Measurements from ENCODE around the gene GDPD5.

GDPD5 gene

DNA sequence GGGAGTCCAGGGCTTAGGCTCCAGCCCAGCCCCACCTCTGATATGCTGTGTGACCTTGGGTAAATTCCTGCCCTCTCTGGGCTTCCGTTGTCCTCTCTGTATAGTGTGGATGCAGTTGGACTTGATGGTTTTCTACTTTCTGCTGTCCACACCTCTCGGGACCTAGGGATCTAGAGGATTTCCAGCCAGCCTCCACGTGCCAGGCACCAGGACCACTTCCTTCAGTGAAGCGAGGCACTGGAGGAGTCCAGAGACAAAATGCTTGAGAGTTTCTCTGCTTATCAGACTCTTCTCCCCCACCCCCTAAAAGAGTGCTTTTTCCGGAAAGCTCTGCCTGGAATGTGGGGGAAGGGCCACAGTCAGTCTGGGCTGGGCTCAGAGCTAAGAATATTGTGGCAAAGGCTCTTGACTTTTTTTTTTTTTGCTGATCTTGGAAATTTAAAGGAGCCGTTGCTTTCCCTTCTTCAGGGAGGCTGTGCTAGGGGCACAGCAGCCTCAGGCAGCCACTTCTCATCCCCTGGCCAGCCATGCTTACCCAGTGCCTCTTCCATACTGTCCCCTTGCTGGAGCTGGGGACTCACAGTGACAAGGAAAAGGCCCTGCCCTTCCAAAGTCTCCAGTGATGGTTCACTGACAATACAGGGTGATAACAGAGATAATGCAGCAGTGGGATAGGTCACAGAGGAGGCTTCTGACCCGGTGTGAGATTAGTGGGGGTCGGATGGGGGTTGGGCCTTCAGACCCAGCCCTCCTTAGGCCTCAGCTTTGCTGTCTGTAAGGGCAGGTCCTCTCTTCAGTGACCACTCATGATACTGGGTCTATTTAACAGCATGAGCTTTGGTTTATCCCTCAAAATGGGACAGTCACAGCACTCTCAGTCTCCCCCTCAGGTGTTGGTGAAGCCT is 33.5 kb upstream of the GDPD5 start:
- no peak for DNase-seq (ENCODE audit: low read depth)

DNA sequence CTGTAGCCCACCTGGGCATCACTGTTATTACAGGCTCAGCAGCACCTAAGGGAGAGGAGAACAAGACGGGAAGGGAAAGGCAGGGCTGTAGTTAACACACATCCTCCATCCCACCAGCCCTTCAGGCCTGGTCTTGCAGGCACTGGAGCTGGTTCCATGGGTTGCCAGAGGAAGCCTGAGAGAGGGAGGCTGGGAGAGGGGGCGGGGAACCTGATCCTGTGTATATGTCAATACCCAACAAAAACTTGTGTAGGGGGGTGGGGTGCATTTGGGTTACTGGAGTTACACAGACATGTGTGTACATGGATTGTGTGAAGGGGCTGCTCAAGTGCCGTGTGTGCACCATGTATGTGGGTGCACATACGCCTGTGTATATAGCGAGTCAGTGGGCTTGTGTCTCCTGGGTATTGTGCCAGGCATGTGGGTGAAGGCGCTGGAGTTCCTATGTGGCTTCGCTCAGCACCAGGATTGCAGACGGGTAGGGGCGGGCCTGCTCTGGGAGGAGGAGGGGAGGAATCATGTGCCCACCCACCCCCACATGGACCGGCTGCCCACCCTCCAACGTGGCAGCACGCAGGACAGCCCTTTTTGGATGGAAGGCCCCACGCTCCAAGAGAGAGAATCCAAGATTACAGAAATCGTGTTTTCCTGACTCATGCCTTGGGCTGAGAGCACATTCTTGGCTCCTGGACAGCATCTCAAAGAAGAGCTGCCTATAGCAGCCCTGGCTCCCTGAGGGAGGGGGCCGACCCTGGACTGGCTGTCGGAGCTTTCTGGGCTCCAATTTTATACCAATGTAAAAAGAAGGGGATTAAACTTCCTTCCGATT is 32.1 kb upstream of the GDPD5 start:
- no peak for DNase-seq (ENCODE audit: low read depth)

DNA sequence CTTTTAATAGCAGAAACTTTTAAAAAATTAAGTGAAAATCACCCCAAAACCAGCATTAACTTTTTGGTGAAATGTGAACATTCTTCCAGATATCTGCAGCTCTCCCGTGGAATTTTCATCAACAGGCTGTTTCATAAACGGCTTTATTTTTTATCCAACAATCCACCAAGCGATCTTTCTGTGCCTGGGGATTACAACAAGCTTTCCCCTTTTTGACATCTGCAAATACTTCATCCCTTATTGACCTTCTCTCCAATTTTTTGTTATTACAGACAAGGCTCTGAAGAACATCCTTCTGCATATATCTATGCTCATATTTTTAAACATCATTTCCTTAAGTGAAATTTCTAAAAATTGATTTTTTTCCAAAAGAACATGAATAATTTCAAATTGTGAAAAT is 30.5 kb upstream of the GDPD5 start:
- no peak for DNase-seq (ENCODE audit: low read depth)

DNA sequence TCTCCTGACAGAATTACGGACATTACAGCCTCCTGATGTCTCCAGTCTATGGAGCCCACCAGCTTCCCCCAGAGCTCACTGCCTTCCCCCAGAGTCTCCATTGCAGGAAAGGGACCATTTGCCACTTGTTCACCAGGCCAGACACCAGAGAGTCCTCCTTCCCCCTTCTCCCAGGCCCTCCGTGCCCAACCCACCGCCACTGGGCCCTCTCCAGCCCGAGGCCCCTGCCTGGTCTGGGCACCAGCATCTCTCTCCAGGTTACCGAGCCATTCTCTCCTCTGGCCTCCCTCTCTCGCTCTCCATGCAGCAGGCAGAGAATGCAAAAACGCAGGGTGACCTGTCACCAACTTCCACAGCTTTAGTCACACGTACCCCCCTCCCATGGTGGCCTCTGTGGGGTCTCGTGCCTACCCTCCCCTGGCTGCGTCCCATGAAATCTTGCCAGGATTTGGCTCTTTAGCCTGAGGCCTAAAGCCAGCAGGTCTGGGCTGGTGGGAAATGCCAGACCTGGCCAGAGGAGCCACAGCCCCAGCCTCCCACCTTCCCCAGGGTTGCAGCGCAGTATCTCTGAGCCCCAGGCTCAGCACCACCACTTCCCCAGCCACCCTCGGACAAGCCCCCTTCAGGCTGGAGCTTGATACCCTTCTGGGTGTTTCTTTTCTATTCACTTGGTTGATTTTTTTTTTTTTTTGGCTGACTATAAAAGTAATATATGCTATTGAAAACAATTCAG is 29.5 kb upstream of the GDPD5 start:
- DNase-seq (ENCODE audit: low read depth), result no peak

DNA sequence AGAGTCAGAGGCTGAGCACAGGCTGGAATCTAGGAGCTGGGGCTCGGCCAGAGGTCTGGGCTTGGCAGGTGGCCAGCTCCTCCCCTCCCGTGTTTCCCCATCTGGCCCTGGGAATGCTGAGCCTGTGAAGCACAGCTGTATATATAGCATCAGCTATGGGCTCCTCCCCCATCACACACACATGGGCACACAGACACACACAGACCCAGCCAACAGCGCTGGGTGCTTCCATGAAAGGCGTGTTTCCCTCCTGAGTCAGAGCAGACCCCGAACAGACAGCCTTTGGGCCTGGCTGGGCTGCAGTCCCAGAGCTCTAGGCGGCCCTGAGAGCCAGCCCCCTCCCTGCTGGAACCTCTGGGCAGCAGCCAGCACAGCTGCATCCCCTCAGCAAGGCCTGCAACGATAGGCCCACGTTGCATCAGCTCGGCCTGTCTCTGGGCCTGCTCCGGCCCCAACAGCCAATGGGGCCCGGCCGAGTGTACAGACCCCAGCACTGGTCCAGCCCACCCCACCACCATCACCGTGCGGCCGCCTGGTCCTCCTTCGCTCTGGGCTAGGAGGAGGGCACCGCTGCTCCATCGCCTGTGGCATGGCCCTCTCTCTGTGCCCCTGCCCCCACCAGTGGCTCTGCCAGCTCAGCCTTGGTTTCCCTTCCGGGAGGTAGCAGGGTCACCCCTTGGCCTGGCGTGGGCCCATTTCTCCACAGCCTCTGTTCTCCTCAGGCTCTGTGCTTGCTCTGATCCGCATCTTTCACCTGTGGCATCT is 28.7 kb upstream of the GDPD5 start:
- no peak for DNase-seq (ENCODE audit: low read depth)

DNA sequence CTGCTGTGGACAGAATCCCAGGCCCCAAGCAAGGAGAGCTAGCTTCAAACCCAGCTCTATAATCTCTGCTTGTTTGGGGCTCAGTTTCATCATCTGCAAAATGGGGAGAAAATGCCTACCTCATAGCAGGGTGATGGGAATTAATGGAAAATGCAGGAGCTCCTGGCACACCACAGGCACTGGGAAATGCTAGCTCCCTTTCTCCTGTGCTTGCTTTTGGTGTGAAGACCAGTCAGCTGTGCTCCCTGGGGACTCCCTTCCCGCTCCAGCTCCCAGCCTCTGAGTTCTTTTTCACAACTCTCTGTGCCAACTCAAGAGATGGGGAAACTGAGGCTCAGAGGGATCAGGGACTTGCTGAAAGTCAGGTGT is 28.1 kb upstream of the GDPD5 start:
- no peak for DNase-seq (ENCODE audit: low read depth)

DNA sequence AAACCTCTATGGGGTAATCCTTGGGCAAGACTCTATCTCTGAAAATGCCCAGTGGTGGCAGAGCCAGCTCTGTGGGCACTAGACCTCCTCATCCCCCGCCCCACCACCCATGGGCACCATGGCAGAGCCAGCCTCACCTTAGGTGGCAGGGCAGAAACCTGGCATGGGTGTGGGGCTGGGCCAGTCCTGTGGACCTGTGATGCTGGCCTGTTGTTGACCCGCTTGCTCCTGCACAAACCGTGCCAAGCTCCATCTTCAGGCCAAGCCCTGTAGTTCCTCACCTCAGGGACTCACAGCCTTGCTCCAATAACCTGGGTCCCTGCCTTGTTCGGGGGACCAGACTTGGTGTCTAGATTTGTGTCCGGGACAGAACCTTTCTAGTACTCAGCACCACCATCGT is 27.4 kb upstream of the GDPD5 start:
- DNase-seq (ENCODE audit: low read depth), result no peak

DNA sequence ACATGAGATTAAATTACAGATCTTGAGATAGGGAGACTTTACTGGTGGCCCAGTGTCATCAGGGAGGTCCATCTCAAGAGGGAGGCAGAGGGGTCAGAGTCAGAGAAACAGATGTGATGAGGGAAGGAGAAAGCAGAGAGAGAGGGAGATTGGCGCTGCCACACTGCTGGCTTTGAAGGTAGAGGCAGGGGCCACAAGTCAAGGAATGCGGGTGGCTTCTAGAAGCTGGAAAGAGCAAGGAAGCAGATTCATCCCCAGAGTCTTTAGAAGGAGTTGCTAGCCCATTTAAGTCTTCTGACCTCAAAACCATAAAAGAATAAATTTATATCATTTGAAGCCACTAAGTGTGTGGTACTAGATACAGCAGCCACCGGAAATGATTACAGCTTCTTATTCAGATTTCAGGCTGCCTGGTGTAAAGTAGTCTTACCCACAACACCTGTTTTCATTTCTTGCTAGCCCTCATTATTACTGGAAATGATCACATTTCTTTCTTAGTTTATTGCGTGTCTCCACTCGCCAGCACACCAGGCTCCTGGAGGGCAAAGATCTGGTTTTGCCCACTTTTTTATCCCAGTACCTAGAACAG is 23.7 kb upstream of the GDPD5 start:
- no peak for DNase-seq (ENCODE audit: low read depth)

DNA sequence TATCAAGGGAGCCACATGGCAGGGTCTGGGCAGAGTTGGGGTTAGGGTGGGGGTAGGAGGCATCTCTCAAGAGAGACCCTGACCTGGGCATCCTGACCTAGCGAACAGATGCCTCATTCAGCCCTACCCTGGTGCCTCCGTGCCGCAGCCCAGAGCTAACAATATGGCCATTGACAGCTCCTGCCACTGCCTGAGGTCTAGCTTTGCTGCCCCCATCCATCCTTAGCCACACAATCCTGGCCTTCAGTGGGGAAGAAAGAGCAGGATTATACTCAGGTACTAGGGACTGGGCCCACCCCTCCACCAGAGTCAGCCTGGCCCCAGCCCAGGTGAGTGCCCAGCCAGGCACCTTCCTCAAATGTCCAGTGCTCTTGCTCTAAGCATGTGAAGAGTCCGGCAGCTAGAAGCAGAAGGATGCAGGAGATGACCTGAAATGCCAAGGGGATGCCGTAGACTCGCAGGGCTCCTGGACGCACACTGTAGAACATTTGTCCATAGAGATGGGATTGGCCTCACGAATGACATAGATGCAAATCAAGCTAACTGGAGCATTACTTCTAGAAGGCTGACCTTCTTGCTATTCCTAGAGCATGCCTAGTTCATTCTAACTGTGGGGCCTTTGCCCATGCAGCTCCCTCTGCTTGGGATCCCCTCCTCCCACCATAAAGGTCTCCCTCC is 23.0 kb upstream of the GDPD5 start:
- no peak for DNase-seq (ENCODE audit: low read depth)

DNA sequence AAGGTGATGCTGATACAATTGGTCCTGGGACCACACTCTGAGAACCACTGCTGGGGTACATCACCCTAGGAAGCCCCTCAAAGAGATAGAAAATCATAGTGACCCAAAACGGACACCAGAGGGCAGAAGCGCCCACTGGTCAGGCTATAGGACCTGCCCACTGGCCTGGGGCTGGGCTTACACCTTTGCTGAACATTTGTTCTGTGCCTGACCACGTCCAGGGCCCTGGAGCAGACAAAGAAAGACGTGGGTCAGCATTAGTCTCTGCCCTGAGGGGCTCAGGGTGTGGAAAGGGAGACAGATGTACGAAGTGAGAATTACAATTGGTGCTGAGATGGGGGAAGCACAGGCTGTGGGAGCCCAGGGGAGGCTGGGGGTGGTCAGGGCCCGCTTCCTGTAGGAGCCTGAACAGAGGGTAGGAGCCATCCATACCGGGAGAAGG is 21.9 kb upstream of the GDPD5 start:
- no peak for DNase-seq (ENCODE audit: low read depth)

DNA sequence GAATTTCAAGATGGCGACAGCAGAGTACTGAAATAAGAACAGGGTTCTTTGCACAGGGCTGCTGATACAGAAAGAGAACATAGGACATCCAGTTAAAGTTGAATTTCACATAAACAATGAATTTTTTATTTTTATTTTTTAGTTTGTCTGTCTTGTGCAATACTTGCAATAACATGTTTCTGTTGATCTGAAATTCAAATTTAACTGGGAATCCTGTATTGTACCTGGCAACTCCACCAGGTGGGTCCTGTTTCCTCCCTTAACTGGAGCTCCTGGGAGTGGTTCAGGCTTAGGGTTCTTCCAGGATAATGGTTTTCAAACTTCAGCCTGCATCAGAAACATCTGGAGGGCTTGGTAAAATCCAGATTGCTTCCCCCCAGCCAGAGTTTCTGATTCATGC is 21.4 kb upstream of the GDPD5 start:
- DNase-seq (ENCODE audit: low read depth), result no peak

DNA sequence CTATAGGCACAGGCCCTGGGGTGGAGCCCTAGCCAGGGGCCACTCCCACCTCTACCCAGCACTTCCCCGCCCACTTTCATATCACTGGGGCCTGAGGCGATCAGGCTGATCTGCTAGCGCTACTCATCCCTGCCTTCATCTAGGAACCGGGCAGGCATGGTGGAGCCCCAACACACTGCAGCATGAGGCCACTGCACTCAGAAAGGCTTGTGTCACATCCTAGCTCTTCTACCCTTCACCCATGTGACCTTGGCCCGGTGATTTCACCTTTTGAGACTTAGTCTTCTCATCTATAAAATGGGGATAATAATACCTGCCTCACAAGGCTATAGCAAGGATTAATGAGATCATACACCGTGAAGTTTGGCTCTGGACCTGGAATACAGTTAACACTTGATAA is 18.1 kb upstream of the GDPD5 start:
- no peak for DNase-seq (ENCODE audit: low read depth)

DNA sequence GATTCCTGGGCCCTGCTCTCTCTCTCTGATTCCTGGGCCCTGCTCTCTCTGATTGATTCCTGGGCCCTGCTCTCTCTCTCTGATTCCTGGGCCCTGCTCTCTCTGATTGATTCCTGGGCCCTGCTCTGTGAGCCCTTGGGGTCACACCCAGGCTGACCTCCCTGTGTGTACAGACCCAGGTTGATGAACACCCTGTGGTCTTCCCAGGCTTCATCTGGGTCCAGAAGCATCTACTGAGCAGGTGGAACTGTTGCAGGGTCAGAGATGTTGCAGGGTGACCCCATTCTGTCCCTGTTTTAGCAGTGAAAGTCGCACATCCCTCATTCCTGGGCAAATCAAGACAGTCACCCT is 16.3 kb upstream of the GDPD5 start:
- no peak for DNase-seq (ENCODE audit: low read depth)

DNA sequence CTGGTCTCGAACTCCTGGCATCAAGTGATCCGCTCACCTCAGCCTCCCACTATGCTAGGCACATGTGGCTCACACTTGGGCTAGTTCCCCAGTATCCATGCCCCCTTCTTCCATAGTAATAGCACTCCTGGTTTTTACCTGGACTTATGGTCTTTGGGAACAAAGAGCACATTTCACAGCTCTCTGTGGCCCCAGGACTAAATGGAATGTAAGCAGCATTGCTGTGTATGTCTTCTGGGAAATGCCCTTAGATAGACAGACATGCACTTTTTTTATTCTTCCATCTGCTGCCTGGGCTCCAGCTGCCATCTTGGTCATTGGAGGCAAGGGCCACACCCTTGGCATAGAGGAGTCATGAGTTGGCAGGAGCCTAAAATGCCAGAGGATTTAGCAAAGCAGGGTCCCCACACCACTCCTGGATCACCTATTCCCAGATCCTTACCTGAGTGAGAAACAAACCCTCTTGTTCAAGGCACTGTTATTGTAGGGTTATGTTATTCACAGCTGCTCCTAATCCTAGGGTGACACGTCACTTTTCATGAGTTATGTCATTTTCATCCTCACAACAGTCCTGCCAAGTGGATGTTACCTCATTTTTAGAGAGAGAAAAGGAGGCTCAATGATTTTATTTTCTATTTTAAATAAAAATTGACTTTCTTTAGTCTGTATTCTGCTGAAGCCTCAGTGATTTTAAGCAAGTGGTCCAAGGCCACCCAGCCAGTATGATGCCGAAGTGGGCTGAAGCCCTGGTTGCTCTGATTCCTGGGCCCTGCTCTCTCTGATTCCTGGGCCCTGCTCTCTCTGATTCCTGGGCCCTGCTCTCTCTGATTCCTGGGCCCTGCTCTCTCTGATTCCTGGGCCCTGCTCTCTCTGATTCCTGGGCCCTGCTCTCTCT is 15.7 kb upstream of the GDPD5 start:
- DNase-seq (ENCODE audit: low read depth), result no peak

DNA sequence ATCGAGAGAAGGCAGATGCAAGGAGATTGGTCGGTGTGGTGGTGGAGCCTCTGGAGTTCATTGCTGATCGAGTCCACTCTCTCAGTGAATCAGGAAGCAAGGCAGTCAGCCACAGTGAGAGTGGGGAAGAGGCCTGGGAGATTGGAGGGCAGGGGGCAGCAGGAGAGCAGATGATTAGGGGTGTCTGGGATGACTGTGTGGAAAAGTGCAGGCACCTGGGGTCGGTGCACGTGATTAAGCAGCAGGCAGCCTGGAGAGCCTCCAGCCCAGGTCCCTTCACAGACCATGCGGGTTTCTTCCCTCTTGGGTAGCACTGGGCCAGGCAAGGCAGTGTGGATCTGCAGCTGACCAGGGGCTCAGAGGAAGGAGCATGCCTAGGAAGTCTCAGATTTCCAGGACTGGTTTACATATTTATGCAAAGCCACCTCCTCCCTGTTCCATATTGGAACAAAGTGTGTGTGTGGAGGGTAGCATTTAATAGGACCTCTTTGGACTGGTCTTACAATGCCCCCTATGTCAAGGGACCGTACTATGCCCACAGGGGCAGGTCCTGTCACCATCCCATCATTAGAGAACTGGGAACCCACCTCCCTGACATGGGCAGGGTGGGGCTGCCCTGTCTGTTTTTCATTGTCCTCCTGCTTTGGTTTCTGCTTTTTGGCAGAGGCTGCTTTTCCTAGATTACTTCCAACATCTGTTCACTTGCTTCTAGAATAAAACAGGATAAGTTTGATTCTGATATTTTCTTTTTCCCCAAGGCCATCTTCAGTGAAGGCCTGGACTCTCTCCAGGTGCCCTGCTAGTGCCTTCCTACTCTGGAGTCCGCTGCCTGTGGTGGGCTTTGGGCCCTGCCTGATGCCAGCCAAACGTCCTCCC is 14.0 kb upstream of the GDPD5 start:
- DNase-seq (ENCODE audit: low read depth), result no peak

DNA sequence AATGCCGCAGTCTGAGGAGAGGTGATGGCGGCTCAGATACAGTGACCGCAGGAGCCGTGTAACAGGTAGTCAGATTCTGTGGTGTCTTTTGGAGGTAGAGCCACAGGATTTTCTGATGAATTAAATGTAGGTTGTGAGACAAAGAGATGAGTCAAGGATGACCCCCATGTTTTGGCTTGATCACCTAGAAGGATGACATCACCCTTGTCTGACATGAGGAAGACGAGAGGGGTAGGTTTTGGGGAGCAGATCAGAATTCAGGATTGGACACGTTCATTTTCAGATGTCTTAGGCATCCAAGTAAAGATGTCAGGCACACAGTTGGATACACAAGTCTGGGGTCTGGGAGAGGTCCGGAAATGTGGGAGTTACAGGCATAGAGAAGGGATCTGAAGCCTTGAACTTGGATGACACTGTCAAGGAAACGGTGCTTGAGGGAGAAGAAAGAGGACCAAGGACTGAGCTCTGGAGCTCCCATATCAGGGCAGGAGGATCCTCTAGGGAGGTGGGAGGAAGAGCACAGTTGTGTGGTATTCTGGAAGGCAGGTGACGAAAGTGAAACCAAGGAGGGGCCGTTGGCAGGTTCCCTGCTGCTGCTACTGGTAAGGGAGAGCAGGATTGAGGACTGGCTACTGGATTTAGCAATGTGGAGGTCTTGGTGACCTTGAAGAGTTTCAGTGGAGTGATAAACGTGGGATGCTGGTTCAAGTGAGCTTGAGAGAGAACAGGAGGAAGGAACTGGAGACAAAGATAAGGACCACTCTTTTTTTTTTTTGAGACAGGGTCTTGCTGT is 12.6 kb upstream of the GDPD5 start:
- DNase-seq (ENCODE audit: low read depth), result no peak

DNA sequence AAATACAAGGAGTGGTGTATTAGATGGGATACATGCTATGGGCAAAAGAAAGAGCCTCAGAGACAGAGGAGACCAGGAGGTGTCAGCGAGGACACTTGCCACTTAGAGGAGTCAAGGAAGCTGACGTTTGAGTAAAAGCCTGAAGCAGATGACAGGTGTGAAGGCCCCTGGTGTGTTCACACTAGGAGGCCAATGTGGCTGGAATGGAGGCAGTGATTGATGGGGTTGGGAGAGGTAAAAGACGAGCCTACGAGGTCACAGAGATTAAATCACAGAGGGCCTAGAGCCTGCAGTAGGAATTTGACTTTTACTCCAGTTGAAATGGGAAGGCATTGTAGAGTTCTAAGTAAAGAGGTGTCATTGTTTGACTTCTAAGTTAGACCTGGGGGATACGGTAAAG is 12.0 kb upstream of the GDPD5 start:
- DNase-seq (ENCODE audit: low read depth), result no peak

All from activated gamma-delta T cell treated with anti-CD3 and anti-CD28 coated beads, Interleukin-2, amount 50 U/mL, for 16 hours (primary cell).